ENCODE results near the gene UAP1L1.

The UAP1L1 gene

DNA sequence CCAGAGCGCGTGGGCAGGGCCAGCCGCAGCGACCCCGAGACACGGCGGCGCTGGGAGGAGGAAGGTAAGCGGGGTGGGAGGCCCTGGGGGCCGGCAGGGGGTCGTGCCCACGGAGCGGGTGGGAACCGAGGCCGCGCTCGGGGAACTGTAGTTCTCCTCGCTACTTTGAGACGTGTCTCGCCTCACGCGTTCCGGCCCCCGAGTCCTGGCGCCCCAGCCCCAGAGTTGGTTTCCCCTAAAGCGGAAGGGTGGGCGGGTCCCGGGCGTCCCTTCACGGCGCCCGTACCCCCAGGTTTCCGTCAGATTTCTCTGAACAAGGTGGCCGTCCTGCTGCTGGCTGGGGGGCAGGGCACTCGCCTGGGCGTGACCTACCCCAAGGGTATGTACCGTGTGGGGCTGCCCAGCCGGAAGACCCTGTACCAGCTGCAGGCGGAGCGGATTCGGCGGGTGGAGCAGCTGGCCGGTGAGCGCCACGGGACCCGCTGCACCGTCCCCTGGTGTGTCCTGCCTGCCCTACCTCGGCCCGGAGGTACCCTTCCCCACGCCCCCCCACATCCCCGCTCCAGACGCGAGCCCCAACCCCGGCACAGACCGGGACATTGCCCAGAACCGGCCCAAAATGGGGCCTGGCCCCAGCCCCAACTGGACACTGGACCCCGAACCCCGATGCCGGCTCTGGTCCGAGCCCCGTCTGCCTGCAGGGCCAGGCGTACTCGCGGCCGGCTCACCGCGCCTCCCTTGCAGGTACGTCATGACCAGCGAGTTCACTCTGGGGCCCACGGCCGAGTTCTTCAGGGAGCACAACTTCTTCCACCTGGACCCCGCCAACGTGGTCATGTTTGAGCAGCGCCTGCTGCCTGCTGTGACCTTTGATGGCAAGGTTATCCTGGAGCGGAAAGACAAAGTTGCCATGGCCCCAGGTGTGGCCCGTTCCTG, 709 bp downstream of the UAP1L1 start:
- no peak for DNase-seq

DNA sequence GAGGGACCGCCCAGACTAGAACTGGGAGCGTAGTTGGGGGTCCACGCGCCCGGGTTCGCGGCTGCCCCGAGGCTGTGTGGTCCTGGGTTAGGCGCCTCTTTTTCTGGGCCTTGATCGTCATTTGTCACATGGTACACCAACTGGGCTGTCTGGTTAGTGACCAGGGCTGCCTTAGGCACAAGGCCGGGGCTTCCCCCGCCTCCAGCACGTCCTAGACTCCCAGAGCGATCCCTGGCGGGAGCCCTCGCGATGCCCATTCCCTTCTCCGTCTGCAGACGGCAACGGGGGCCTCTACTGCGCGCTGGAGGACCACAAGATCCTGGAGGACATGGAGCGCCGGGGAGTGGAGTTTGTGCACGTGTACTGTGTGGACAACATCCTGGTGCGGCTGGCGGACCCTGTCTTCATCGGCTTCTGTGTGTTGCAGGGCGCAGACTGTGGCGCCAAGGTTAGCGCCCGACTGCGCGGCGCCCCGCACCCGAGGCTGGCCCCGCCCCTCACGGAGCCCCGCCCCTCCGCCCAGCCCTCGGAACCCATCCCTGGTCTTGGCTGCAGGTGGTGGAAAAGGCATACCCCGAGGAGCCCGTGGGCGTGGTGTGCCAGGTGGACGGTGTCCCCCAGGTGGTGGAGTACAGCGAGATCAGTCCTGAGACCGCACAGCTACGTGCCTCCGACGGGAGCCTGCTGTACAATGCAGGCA, 1.5 kb downstream of the UAP1L1 start:
- no peak for DNase-seq

DNA sequence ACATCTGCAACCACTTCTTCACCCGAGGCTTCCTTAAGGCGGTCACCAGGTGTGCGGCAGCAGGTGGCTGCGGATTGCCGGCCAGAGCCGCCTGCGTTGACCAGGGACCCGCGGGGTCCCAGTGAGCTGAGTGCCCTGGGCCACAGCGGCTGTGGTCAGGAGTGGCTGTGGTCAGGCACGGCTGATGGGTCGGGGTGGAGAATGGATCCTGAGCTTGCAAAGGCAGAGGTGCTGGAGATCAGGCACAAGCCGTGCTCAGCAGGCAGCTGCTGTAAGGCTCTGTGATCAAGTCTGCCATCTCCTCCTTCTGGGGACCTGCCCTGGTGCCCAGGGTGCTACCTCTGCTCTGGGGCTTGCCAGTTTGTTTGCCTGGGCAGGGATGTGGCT, 2.1 kb downstream of the UAP1L1 start:
- DNase-seq = no peak

DNA sequence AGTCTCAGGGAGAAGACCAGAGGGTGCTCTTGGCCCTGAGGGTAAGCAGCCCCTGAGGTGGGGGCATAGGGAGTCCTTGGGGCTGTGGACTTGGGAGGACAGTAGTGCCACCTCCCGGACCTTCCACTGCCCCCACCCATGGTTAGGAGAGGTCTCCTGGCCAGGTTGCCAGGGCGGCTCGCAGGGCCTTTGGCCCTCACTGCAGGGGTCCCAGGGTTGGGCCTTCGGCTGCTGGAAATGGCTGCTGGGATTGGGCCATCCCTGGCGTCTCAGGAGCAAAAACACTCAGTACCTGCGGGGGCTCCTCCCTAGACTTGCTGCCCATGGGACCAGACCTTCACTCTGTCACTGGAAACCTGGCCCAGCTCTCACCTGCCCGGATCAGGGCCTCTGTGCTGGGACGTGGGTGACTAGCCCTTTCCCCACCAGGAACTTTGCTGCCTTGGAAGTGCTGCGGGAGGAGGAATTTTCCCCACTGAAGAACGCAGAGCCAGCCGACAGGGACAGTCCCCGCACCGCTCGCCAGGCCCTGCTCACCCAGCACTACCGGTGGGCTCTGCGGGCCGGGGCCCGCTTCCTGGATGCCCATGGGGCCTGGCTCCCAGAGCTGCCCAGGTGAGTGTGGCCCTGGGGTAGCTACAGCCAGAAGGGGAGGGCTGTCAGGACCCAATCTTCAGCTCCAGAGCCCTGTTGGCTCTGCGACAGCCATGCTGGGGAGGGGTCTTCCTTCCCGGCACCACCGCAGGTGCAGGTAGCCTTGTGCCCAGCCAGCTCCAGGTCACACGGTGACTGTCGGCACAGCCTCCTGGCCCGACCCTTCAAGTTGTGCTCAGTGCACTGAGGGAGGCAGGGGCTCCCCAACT, 3.2 kb downstream of the UAP1L1 start:
- DNase-seq = no peak

DNA sequence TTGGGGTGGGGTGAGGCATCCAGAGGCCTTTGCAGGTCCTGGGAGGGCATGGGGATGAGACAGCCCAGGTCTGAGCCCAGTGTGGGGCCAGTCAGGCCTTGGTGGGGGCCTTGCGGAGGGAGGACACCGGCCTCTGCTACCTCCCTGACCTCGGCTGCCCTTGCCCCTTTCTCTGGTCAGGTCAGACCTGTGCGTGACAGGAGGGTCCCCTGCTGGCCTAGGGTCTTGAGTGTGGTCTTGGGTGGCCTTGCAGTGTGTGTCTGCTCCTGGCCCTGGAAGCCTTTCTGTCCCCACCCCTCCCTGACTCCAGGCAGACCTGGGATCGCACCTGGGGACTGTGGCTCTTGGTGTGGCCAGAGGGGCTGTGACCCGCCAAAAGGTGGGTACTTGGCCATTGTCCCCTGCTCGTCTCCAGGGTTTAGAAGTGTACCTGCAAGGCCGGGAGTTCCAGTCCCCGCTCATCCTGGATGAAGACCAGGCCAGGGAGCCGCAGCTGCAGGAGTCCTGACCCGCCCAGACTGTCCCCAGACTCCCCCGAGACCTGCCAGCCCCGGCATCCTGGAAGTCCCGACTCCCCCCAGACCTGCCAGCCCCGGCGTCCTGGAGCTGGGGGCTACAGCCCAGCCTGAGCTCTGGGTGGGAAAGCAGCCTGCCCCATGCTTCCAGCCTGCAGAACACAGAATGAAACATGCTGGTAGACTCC, 5.1 kb downstream of the UAP1L1 start:
- DNase-seq = no peak

DNA sequence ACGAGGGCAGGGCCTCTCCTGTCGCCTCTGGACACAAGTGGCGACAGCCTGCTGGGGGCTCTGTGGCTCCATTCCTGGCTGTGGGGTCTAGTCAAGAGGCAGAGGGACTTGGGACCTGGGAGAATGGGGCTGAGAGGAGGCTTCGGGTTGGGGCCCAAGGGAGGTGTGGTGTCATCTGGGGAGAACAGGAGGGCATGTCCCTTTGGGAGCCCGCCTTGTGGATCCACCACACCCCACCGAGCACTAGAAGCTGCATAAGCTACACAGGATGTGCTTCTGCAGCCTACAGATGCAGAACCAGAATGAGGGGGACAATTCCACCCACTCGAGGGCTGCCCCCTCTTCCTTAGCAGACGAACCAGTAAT, 5.6 kb downstream of the UAP1L1 start:
- DNase-seq = no peak

DNA sequence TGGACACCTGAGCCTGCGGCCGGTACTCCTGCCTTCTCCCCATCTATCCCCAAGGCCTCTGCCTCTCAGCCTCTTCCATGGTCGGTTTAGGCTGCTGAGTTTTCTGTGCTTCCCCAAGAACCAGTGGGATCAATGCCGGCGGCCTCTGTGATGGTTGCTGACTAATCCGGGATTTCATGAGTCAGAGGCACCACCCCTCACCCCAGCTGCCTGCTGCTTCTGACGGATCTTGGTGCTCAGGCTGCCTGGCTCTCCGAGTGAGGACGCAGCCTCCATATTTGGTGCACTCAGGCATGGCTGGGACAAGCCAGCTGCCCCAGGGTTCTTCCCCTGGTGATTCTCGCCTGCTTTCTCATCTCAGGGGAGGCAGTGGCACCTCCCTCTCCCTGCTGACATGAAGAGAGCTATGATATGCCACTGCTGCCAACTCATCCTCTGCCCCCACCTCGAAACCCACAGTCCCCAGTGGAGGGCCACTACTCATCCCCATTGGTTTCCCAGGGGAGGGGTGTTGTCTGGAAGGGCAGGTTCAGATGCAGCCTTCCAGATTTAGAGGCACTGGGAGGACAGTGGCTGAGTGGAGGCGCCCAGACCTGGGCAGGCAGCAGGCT, 6.2 kb downstream of the UAP1L1 start:
- no peak for DNase-seq

DNA sequence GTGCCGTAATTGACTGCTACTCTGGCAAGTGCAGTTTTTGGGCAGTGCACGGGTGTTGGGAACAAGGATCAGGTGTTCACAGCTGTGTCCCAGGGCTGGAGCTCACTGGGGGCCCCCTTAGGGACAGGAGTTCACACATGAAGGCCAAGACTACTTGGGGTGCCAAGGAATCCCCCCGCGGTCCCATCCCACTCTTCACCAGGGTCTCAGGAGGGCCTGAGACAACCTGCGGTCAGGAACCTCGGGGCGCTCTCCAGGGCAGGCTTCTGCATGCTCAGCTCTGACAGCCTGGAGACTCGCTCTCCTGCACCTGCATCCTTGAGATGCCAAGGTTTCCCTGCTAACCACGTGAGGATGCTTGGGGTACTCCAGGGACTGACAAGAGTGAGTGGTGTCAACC, 7.2 kb downstream of the UAP1L1 start:
- DNase-seq = no peak

DNA sequence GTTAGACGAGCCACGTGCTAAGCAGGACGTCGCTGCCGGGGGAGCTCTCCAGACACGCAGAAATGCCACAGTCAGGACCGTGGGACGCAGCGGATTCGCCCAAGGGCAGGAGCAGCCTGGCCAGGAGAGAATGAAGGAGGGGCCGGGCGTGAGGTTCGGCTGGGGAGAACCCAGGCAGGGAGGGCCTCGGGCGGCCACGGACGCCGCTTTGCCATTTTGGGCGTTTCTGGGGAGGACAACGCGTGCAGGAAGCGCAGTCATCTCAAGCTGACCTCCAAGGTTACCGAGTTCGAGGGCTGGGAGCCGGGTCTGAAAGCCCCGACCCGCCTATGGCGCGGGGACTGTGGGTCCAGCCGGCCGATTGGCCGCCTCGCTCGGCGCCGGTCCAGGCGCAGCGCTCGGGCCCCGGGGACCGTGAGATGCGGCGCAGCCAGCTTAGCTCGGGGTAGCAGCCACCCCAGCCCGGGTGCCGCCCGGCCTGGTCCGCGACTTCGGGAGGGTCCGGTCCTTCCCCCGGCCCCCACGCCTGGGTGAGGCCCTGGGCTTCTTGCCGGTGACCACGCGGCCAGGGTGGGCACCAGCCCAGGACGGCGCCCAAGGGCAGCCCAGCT, 8.7 kb downstream of the UAP1L1 start:
- DNase-seq = no peak

DNA sequence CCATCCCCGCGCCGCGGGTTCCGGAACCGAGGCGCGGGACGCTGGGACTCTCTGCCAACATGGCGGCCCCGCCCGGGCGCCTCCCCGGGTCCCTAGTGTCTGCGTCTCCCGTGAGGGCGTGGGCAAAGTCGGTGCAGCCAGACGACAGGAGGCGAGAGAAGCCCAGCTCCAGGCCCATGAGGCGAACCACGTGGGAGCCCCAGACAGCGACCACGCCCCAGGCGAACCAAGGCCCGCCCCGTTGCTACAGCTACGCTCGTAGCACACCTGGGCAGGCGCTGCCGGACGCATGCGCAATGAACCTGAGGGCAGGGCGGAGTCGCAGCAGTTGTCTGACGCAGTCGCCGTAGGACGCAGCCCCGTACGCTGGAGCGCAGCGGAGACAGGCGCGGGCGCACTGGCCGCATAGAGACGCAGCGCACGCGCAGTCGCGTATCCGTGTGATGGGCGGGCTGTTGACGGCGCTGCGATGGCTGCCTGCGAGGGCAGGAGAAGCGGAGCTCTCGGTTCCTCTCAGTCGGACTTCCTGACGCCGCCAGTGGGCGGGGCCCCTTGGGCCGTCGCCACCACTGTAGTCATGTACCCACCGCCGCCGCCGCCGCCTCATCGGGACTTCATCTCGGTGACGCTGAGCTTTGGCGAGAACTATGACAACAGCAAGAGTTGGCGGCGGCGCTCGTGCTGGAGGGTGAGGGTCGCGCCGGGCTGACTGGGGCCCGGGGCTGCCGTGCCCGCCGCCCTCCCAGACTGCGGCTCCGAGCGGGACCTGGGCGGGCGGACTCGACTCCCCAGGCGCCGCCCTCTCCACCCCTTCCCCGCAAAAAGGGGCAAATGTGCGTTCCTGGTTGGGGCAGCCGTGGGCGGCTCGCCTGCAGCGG, 9.5 kb downstream of the UAP1L1 start, which contains the start of gene MAN1B1:
Gene MAN1B1 (plus strand): TSS at position 455 of the 878 bp plus-strand sequence. CDS start 15 bp downstream, at position 470.
- peak; percentile 98 for DNase-seq

DNA sequence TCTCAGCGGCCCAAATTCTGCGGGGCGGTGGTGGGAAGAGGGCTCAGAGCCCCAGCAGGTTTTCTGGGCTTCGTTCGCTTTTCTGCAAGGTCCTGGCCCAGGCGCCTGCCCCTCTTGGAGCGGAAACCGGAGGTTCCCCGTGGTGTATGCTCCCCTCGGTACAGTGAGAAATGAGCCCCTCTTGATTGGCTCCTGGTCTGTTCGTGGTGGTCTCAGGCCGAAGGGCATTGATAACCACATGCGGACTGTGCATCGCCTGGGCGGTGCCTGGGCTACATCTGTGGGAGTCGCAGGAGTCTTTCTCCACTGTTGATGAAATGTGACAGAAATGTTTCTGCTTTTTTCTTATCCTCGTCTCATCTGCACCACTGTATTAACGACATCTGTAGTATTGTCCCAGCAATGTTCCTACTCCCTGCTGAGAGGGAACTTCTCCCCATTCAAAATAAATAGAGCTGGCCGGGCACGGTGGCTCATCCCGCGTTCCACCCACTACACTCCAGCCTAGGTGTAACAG, 10.2 kb downstream of the UAP1L1 start:
- DNase-seq = no peak

DNA sequence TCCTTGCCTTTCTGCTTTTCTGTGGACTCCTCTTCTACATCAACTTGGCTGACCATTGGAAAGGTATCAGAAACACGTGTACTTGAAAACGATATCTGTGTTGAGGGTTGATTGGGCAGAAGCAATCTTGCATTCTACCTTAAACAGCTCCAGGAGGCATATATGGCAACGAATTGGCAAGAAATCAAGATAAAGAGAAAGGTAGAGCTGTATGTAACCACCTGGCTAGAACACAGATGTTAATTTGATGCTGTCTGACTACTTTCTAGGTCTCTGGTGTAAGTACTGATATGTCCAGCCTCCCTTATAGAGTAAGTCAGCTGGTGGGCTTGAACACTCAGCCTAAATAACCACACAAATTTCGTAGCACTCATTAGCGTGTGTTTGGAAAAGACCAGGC, 10.8 kb downstream of the UAP1L1 start:
- DNase-seq = no peak

DNA sequence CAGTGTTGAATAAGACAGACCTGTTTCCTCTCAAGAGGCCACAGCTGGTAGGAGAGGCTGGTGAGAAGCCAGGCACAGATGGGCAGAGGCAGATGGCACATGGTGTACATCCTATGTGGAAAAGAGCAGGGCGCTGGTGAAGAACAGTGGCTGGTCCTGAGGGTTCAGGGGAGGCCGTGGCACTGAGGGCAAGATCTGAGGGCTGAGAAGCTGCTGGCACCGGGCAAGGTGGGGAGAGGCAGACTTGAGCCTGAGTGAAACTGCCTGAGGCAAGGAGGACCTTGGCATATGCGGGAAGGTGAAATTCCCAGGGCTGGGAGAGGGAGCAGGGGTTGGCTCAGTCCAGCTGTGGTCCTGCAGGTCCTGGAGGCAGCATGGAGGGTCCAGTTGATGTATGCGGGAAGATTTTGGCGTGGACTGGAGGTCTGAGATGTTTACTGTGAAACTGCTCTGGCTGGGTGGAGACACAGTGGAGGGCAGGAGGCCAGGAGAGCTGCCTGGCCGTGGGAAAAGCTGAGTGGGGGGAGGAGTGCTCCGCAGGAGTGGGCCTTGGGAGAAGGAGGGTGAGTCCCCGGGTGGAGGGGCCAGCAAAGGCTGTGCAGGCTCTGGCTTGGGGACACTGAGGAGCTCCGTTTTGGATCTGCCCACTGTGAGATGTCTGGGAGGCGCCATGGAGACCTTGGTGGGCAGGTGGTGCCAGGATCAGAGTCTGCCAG, 12.1 kb downstream of the UAP1L1 start:
- DNase-seq = no peak

DNA sequence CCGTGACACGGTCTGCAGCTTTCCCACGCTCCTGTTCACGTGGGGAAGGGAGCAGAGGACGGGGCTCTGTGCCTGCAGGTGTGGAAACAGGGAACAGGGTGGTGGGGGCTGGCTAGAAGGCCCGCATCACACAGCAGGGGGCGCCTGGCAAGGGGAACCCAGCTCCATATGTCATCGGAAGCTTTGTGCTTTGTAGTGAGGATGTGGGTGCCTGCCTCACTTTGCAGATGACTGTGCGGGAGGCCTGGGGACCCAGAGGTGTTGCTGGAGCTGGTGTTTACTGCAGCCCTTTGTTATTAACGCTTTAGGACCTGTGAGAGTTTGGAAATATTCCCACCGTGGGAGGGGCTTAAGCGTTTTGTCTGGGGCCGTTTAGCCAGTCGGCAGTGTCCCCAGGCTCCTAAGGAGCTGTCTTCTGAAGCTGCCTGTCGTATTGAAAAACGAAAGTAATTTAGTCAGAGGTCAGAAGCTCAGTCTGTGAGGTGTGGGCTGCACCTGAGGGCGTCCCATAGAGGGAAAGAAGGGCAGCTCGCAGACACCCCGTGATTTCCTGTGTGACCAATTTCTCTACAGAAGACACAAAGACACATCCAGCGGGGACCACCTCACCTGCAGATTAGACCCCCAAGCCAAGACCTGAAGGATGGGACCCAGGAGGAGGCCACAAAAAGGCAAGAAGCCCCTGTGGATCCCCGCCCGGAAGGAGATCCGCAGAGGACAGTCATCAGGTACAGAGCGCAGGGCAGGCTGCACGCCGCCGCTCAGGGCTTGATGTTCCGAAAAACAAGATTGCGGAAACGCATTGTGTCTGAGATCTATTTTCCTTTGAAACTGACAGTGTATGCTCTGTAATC, 18.6 kb downstream of the UAP1L1 start:
- DNase-seq = no peak

DNA sequence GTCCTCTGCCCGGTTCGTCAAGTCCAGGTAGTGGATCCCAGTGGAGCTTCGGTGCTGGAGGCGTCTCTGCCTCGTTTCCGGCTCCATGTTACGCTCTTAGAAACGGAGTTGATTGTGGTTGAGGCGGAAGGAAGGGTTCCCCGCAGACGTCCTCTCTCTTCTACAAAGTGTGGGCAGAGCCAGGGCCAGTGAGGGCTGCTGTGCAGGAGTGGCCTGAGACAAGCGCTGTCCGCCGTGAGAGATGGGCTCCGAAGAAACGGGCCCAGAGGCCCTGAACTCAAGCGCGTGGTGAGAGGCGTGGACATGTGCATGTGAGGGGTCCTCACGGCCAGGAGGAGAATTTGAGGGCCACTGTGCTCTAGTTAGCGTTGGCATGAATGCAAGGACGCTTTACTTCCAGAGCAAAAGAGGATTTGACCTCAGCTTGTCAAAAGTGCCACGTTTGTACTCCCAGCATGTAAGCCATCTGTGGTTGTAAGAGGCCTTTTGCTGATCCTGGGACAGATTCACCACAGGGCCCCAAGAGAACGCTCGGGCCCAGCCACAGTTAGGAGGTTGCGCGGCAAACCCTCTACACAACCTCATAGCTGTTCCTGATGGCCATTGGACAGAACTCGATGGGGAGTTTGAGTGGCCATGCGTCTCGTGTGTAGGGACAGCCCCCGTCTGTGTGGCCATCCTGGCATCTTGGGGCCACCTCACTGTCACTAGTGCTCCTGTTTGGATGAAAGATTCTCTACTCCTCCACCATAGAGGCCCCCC, 19.6 kb downstream of the UAP1L1 start:
- DNase-seq = no peak

DNA sequence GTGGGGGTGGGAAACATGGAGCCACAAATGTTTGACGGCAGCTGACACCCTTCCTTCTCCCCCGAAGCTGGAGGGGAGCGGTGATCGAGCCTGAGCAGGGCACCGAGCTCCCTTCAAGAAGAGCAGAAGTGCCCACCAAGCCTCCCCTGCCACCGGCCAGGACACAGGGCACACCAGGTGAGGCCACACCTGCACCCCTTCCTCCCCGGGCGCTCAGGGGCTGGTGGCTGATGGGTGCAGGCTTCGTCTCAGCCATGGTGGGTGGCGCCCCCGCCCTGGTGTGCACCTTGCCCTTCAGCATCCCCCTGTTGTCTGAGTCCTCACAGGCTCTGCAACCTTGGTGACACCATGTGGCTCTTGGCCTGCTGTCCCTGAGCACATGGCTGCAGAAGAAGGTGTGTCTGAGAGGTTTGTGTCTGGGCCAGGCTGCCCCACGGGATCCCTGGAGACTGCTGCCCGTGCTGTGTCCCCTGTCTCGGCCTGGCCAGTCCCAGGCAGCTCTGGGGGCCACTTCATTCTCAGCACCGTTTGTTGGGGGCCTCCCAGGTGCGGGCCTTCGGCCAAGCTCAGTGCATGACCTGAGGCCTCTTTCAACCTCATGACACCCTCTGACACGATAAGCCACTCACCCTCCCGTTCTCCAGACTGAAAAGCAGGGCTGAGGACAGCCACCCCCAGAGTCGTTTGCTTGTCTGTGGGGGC, 20.6 kb downstream of the UAP1L1 start:
- DNase-seq = no peak

DNA sequence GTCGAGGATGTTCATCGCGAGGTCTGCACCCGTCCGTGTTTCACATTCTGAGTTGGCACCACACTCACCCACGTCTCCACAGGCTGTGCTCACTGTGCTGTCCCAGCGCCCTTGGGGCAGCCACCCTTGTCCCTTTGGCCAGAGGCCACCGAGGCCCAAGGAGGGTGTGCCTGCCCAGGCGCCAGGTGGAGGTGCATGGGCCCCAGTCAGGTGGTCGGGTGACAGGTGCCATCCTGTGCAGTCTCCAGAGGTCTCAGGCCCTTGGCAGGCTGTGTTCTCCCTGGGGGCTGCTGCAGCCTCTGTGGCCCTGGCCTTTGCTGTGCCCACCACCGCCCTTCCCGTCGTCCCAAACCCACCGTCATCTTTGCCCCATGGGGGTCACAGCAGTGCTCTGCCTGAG, 21.9 kb downstream of the UAP1L1 start:
- no peak for DNase-seq
